Measurements from ENCODE around the gene DCDC1.

Gene DCDC1

DNA sequence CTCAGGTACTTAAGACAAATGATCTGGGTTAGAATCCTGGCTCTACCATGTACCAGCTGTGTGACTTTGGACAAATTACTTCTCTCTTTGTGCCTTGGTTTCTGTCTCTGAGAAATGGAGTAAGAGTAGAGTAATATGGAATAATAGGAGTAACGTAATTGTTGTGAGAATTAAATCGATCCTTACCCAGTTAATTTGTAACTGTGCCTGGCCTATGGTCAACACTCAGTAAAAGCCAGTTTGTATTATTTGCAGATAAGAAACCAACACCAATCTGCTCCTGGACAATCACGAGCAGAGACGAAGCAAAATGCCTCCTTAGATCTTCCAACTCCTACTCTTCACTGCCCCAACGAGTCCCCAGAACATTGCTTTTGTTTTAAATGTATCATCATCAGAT, 266.7 kb downstream of the DCDC1 start:
- no peak for DNase-seq (ENCODE audit: low read depth)

DNA sequence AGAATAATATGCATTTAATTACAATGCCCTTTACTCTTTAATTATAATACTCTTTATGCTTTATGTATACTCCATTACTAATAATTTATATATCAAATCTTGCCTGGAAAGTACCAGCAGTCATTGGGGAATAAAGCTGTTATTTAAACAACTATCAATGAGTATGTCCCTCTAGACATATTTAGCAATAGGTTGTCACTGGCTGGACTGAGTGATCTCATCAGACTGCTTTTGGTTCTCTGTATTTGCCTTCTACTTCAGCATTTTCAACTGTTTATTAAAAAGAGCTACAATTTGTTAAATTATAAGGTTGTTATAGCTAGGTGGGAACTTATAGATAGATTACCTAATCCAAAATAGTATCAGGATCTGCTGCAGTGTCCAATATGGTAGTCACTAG, 267.2 kb downstream of the DCDC1 start:
- DNase-seq (ENCODE audit: low read depth), result no peak

DNA sequence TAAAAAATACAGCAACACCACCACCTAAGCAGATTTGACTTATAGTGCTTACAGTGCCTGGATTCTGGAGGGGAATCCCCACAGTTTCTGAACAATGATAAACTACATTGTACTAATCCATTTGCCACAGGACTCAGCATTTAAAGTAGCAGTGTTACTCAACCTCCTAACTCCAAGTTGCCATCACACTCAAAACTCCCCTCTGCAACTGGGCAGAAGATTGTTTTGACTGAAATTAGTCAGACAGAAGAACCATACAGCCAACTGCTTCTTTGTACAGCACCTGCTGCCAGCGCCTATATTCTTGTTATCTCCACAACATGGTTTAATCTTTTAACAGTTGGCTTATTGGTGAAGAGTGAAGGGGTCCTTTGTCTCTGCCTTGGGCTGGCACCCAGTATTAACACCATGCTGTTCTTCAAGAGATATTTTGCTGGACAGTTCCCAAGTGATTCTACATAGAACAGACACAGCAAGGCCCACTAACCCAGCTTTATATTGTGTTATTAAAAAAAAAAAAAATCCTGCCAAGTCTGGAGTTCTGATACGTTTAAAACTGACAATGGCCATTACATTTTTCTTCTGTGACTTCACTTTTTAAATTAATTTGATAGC, 273.2 kb downstream of the DCDC1 start:
- DNase-seq (ENCODE audit: low read depth), result no peak

DNA sequence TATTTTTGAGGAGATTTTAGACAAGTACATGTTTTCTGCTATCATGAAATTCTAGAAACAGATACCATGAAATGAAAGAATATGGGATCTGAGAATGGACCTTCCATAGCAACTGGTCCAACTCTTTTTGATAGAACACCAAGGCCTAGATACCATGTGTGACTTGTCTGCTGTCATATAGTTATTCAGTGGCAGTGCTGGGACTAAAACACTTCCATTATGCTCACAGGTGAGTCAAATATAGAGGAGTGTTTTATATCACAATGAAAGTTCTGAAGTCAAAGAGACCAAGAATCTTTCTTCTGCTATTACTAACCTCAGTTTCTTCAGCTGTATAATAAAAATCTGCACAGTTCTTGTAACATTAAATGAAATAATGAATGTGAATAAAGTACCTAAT, 276.9 kb downstream of the DCDC1 start:
- DNase-seq (ENCODE audit: low read depth), result no peak

DNA sequence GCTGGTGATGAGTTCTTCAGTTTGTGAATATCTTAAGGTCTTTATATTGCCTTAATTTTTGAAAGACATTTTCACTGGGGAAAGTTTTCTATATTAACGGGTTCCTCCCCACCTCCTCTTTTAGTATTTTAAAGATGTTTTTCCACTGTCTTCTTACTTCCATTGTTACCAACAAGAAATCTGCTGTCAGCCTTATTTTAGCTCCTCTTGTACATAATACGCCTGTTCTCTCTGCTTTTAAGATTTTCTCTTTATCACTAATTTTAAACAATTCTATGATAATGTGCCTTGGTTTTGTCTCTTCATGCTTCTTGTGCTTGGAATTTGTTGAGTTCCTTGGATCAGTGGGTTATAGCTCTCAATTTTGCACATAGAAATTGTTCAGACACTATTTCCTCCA, 280.4 kb downstream of the DCDC1 start:
- no peak for DNase-seq (ENCODE audit: low read depth)

DNA sequence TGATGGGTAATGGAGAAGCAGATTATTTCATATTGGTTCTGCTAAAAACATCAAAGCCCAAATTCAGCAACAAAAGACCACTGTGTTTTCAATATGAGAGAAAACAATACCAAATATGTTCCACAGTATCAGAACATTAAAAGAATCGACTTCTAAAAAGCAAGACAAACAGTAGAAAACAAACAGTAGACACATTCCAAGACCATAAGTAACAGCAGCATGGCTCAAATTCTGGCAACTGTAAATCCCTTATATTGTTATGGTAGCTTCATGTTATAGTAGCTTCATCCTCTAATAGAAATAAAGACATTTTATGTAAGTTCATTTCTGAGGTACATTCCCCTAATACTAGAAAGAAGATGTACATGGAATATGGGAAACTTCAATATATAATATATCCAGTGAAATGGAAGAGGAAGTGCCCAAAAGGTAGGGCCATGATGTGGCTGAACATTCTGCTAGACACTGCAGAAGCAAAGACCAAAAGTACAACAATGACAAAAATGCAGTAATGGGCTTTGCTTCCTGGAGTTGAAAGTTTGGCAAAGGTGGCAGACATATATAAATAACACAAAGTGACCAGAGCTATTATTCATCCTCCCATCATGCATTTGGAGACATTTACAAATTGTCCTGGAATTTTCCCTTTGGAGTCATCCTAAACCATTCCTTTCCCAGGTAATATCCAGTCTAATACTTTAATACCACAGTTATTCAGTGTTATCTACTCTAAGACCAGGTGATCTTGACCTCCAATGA, 299.9 kb downstream of the DCDC1 start:
- no peak for DNase-seq (ENCODE audit: low read depth)

DNA sequence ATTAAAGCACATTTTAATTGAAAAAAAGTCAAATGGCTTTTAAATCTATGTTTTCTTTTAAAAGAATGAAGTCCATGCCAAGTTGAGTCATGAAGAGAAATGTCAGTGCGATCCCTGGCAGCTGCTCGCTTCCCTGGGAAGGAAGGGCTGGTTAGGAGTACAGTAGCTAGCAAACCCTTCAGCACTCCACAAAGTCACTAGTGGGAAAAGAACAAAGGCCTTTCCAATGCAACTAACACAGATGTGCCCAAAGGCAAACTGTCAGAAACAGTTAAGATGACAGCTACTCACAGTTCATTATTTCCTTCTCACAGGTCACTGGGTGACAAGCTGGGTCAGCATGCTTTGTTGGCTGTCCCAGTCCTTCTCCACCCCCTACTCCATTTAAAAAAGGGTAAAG, 308.7 kb downstream of the DCDC1 start:
- no peak for DNase-seq (ENCODE audit: low read depth)

DNA sequence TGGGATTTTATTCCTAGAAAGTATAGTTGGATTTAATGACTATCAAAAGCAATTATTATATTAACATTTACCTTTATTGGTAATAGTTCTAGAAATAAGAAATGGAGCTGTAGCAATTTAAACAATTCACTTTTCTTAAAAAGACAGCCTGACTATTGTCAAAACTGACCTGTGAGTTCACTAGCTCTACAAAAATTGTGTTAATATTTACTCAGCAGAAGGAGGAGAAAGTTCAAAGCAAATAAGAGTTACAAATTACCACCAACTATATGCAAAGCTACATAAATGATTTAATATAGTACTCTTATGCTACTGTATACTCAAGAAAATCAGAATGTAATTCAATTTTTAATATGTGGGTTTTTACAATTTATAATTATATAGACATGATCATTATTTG, 310.0 kb downstream of the DCDC1 start:
- no peak for DNase-seq (ENCODE audit: low read depth)

DNA sequence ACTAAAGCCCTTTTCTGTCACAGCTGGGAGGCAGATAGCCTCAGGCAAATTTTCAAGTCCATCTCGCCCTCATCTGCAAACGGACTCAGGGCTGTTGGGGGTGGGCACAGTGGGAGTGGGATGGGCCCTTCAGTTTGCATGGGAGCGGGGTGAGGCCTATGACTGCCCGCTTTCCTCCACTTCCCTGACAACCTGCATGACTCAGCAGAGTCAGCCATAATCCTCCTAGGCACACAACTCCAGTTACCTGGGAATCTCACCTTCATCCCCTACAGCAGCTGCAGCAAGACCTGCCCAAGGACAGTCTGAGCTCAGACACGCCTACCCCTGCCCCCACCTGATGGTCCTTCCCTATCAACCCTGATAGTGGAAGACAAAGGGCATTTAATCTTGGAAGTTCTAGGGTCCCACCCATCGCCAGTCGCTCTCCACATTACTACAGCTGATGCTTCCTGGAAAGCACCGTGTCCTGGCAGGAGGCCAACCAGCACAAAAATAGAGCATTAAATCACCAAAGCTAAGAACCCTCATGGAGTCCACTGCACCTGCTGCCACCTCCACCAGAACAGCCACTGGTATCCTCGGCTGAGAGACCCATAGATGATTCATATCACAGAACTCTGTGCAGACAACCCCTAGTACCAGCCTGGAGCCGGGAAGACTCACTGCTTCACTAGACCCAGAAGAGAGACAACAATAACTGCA, 319.3 kb downstream of the DCDC1 start:
- DNase-seq (ENCODE audit: low read depth), result no peak

DNA sequence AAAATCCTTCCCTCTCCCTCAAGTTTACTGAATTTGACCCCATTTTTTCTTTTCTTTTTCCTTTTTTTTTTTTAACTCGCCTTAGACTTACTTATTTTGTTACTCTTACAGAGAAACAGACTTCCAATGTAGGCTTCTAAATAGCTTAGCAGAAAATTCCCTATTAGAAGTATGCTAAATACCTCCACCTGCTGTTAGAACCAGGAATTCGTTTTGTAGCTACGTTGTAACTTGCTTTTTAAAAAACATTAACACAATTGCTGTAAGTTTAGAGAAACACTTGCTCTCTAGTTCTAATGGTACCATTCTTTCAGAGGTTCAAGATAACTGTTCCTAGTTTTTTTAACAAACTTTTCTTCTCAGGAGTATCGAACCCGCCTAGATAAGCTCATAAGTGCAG, 324.2 kb downstream of the DCDC1 start:
- no peak for DNase-seq (ENCODE audit: low read depth)

DNA sequence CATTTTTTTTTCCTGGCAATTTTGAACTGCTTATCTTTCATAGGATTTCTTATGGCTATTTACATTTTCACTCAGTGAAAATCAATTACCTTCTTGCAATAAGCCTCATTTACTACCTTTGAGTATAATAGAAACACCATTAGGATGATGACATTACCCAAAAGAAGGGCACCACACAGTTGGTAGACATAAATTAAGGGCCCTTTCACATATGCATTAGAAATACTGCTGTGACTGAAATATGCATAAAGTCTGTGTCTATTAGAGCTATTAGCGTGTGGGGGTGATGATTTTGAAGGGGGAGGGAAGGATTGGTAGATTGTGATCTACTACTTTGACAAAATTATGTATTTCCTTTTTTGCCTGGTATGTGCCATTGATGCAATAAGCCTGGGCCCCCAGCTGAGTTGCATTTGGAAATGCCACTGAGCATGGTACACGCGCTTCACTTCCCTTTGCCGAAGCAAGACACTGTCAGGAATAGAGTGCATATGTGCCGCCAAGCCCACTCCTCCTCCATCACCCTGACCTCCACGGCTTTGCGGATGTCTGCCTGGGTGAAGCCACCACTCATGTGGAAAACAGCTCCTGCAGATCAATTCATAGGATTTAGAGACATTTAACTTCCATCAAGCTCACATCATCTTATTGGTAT, 339.3 kb downstream of the DCDC1 start:
- no peak for DNase-seq (ENCODE audit: low read depth)

DNA sequence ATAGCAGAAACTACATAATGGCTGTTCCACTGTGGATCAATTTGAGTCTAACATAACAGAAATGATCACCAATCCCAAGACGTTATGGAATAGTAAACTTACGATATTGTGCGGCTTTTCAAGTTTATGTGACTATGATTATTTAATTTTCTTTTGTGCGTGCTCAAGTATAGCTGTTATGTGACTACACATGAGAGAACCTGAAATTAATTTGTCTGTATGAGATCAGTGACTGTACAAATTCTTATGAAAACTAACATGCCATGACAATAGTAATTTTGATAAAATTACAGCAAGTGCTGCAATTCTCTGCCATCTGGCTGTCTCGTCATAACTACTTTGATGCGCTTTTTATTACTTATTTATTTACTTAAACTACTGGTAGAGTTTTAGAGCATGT, 343.2 kb downstream of the DCDC1 start:
- no peak for DNase-seq (ENCODE audit: low read depth)

DNA sequence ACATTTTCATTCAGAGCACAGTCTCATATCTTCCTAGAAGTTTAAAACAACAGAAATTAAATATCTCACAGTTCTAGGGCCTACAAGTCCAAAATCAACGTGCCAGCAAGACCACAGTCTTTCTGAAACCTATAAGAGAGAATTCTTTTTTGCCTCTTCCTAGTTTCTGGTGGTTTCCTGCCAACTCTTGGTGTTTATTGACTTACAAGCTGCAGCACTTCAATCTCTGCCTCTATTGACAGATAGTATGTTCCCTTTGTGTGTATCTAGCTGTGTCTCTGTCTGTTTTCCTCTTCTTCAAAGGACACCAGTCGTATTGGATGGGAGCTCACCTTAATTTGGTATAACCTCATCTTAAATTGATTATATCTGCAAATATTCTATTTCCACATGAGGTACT, 347.5 kb downstream of the DCDC1 start:
- no peak for DNase-seq (ENCODE audit: low read depth)

DNA sequence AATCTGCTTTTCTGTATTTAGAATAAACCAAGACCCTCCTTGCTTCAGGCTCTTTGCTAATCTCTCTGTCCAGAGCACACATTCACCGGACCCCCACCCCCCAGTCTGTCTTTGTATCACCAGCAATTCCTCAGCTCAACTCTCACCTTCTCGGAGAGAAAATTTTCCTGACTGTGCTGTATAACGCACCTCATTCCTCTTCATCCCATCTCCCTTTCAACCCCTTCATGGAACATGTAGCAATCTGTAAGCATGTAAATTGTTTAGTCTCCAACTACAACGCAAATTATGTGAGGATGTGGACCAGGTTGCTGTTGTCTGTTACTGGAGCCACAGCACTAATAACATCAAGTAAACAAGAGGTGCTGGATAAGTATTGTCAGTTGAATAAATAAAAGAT, 349.8 kb downstream of the DCDC1 start:
- no peak for DNase-seq (ENCODE audit: low read depth)

DNA sequence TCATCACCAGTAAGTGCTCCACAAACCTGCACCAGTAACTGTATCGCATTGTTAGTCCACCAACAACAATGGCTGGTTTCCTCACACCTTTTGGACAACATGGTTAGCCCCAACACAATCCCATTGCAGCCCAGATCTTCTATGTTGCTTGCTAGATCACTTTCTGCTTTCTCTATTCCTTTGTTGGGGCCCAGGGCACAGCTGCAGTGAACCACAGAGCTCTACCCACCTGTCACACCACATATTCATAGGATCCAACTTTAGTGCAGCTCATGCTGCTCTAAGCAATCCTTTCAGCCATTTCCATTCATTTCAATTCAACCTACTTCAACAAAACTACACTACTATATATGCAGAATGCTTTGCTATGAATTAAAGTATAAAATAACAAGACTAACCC, 364.3 kb downstream of the DCDC1 start:
- DNase-seq (ENCODE audit: low read depth), result no peak

DNA sequence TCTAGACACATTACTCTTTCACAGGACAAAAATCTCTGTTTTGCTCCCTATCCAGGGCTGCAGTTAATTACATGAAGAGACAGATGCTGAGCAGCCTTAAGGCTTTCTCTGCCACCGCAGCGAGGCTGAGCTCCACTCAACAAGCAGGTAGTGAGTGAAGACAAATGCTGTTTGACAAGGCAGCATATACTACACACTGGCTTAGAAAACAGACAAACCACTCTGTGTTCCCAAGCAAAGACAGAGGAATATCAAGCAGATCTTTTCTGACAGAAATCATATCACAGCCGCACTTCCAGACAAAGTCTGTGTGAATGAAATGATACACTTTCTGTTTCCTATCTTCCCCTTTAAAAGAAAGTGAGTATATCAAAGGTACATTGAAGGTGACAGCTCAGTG, 368.1 kb downstream of the DCDC1 start:
- no peak for DNase-seq (ENCODE audit: low read depth)

DNA sequence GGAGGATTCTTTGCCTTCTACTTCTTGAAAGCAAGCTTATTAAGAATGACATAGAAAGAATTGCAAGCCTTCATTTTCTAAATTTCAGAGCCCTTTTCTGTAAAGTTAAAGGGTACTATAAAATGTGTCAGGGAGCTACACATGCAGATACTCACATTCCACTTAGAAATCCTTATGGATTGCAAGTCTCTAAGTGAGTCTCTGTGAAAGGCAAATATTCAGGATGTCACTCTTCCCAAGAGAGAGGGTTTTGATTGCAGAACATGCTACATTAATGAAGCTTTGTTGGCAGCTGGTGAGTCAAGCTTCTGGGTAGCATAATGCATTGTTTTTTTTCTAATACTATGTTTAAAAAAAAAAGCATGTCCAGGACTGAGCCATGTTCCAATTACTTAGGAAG, 369.2 kb downstream of the DCDC1 start:
- no peak for DNase-seq (ENCODE audit: low read depth)

DNA sequence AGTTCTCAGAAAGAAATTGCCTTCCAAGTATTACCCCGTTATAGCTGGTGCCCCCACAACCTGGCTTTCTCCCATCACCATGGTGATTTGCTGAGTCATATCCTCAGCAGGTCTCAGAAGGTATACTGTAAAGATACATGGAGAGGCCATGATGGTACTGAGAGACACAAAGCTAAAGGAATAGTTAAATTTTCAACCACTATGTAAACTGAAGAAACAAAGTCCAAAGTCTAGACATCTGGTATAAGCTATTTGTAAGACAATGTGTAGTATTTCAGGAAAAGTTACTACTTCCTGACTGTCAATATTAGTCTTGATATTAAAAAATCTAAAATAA, 377.1 kb downstream of the DCDC1 start:
- DNase-seq (ENCODE audit: low read depth), result no peak

DNA sequence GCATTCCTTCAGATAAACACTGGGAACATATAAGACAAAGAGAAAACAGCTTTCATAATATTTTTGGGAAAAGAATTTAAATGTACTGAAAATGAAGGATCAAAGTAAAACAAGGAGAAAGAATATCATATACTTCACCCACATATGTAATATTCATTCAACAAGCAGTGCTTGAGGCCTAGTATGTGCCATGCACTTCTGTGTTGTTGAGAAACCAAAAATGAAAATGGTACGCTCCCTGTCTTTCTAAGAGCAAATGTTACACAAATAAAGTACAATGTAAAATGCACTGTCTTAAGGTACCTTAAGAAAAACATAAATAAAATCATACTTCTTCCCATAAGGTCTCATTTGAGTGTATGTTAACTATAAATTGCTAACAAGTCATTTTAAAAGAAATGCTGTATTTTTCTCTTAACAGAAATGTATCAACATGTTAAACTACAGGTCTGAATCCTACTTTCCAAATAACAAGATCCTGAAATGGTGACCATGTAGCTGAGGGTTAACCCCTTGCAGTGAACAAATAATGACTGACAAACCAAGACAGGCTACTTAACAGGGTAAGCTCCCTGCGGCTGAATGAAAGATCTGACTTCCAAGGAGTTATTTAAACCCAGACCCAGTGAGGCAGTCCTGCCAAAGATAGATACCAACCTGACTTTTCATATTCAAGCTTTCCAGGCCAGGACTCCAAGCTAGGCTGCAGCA, 377.6 kb downstream of the DCDC1 start:
- DNase-seq (ENCODE audit: low read depth), result no peak

DNA sequence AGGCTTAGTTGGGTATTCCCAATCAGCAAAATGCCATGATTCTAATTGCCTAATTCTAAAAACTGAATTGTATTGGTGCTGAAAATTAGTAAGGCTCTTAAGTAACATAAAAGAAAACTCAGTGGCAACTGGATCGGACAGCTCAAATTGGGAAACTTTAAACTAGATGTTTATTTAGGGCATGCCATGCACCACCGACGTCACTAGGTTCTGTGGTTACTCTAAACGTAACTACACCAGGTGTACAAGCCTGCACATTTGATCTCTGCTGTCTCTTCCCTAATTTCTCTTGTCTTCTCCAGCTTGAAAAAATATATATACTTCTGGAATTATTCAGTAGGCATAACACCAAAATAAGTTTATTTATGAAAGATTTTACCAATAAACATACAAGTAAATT, 378.2 kb downstream of the DCDC1 start:
- DNase-seq (ENCODE audit: low read depth), result no peak

DNA sequence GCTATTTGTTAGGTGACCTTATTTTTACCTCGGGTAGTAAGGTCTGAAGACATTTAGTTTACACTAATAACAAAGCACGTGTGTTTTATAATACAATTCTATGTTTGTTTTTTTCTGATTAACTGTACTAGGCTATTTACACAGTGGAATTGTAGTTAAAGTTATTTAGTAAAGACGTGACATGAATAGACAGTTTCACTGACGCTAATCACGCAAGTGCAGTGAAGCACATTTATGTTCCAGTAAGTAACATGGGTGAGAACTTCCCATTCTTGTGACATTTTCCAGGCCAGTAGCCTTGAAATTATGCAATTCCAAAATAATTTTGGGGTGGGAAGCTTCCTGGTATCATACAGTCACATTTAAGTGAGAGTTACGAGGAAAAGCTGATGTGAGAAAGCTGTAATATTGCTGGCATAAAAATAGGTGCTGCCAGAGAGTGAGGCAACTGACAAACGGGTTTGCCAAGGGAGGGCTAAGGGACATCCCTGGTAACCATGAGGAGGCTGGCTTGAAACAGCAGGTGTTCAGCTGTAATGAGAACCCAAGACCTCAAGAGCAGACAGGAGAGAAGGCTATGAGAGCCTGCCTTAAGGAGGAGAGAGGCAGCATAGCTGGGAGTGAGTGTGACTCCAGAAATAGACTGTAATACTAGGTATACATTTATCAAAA, 378.8 kb downstream of the DCDC1 start:
- DNase-seq (ENCODE audit: low read depth), result no peak

DNA sequence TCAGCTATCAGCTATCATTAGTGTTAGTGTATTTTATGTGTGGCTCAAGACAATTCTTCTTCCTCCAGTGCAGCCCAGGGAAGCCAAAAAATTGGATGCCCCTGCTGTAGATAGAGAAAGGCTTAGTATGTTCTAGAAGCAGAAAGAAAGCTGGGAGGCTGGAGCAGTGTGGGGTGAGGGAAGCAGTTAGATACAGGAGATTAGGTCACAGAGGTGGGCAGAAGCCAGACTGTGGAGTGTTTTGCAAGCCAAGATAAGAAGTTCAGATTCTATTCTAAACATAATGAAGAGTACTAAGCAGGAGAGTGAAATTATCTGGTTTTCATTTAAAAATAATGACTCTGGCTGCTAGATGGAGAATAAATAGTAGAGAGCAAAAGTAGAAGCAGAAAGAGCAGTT, 381.7 kb downstream of the DCDC1 start:
- DNase-seq (ENCODE audit: low read depth), result no peak

Data from stimulated activated CD8-positive, alpha-beta memory T cell treated with anti-CD3 and anti-CD28 coated beads, Interleukin-15, amount 100 ng/mL, for 24 hours (primary cell).